ENCODE data around the gene TIMM21.

The TIMM21 gene

GRCh38 chr18:74182335-74182734 lies 34.0 kb downstream of the TIMM21 start:
- ChIA-PET CTCF (no interaction called here), POLR2A (no interaction called here)
- no peak for TF ChIP-seq LEF1 (IDR thresholded peaks at IDR 0.05; ENCODE audit: borderline replicate concordance)
- no peak for TF ChIP-seq HDGF (IDR thresholded peaks at IDR 0.05; ENCODE audit: borderline replicate concordance)
- DNase-seq (ENCODE audit: extremely low spot score) = no peak

- CTCF ChIA-PET = no interaction called here
Observed at GRCh38 chr18:74183130-74183529, 34.8 kb downstream of the TIMM21 start.

DNA sequence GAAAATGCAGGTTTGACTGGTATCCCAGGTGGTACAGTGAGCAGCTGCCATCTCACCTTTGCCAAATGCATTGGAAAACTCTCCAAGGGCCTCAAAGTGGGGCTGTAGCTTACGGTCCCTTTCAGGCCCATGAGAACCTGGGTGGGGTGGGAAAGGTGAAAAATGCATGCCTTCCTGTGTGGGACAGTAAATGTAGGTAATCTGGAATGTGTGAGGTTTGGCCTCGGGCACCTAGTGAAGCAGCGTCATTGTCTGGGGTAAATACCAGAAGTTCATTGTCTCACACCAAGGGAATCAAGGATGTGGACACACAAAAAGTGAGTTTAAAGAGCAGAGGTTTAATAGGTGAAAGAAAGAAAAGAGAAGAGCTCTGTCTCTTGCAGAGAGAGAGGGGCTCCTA lies 36.6 kb downstream of the TIMM21 start:
- POLR2A ChIA-PET = no interaction called here
- no peak for DNase-seq (ENCODE audit: extremely low spot score)
- TF ChIP-seq ZNF384 (IDR thresholded peaks at IDR 0.05) = no peak
- no peak for TF ChIP-seq CTBP1 (IDR thresholded peaks at IDR 0.05; ENCODE audit: borderline replicate concordance)
- TF ChIP-seq FOXK2 (IDR thresholded peaks at IDR 0.05) = no peak
- TF ChIP-seq HDGF (IDR thresholded peaks at IDR 0.05; ENCODE audit: borderline replicate concordance) = no peak
- TF ChIP-seq, protein P1, sequence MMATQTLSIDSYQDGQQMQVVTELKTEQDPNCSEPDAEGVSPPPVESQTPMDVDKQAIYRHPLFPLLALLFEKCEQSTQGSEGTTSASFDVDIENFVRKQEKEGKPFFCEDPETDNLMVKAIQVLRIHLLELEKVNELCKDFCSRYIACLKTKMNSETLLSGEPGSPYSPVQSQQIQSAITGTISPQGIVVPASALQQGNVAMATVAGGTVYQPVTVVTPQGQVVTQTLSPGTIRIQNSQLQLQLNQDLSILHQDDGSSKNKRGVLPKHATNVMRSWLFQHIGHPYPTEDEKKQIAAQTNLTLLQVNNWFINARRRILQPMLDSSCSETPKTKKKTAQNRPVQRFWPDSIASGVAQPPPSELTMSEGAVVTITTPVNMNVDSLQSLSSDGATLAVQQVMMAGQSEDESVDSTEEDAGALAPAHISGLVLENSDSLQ (IDR thresholded peaks at IDR 0.05) = no peak
- TF ChIP-seq NFRKB (IDR thresholded peaks at IDR 0.05) = no peak
- TF ChIP-seq TARDBP (IDR thresholded peaks at IDR 0.05) = no peak
- no peak for TF ChIP-seq SP1 (IDR thresholded peaks at IDR 0.05)
- no peak for TF ChIP-seq SUZ12 (IDR thresholded peaks at IDR 0.05)
- TF ChIP-seq FOXM1 (IDR thresholded peaks at IDR 0.05; ENCODE audit: borderline replicate concordance) = no peak
- TF ChIP-seq LEF1 (IDR thresholded peaks at IDR 0.05; ENCODE audit: borderline replicate concordance) = no peak
- TF ChIP-seq L3MBTL2 (conservative IDR thresholded peaks at IDR 0.05) = no peak
- no peak for TF ChIP-seq ELF4 (IDR thresholded peaks at IDR 0.05)
- TF ChIP-seq BHLHE40 (IDR thresholded peaks at IDR 0.05; ENCODE audit: borderline replicate concordance) = no peak
- TF ChIP-seq ARNT (IDR thresholded peaks at IDR 0.05) = no peak
- no peak for TF ChIP-seq FOXA1 (IDR thresholded peaks at IDR 0.05)
- CTCF ChIA-PET = no interaction called here

More at GRCh38 chr18:74183130-74183529, 34.8 kb downstream of the TIMM21 start:
- TF ChIP-seq HDGF (IDR thresholded peaks at IDR 0.05; ENCODE audit: borderline replicate concordance) (no peak), CTBP1 (IDR thresholded peaks at IDR 0.05; ENCODE audit: borderline replicate concordance) (no peak), NFRKB (IDR thresholded peaks at IDR 0.05) (no peak), L3MBTL2 (conservative IDR thresholded peaks at IDR 0.05) (no peak), ARNT (IDR thresholded peaks at IDR 0.05) (no peak), TARDBP (IDR thresholded peaks at IDR 0.05) (no peak), FOXK2 (IDR thresholded peaks at IDR 0.05) (no peak), LEF1 (IDR thresholded peaks at IDR 0.05; ENCODE audit: borderline replicate concordance) (no peak), FOXA1 (IDR thresholded peaks at IDR 0.05) (no peak), ZNF384 (IDR thresholded peaks at IDR 0.05) (no peak), BHLHE40 (IDR thresholded peaks at IDR 0.05; ENCODE audit: borderline replicate concordance) (no peak)
- TF ChIP-seq, protein P1 (IDR thresholded peaks at IDR 0.05) = no peak
- POLR2A ChIA-PET = no interaction called here
- DNase-seq (ENCODE audit: extremely low spot score) = no peak

GRCh38 chr18:74185860-74186259 lies 37.5 kb downstream of the TIMM21 start:
- ChIA-PET POLR2A (no interaction called here), CTCF (no interaction called here)
- TF ChIP-seq FOXM1 (IDR thresholded peaks at IDR 0.05; ENCODE audit: borderline replicate concordance) = no peak
- no peak for TF ChIP-seq SUZ12 (IDR thresholded peaks at IDR 0.05)
- TF ChIP-seq SP1 (IDR thresholded peaks at IDR 0.05) = no peak
- TF ChIP-seq ELF4 (IDR thresholded peaks at IDR 0.05) = no peak
- TF ChIP-seq CTBP1 (IDR thresholded peaks at IDR 0.05; ENCODE audit: borderline replicate concordance) = no peak
- TF ChIP-seq TARDBP (IDR thresholded peaks at IDR 0.05) = no peak
- no peak for TF ChIP-seq NFRKB (IDR thresholded peaks at IDR 0.05)
- no peak for TF ChIP-seq ZNF384 (IDR thresholded peaks at IDR 0.05)
- TF ChIP-seq ARNT (IDR thresholded peaks at IDR 0.05) = no peak
- no peak for TF ChIP-seq FOXK2 (IDR thresholded peaks at IDR 0.05)
- TF ChIP-seq LEF1 (IDR thresholded peaks at IDR 0.05; ENCODE audit: borderline replicate concordance) = no peak
- TF ChIP-seq, protein P1 (IDR thresholded peaks at IDR 0.05) = no peak
- TF ChIP-seq FOXA1 (IDR thresholded peaks at IDR 0.05) = no peak
- no peak for TF ChIP-seq HDGF (IDR thresholded peaks at IDR 0.05; ENCODE audit: borderline replicate concordance)
- TF ChIP-seq L3MBTL2 (conservative IDR thresholded peaks at IDR 0.05) = no peak
- TF ChIP-seq BHLHE40 (IDR thresholded peaks at IDR 0.05; ENCODE audit: borderline replicate concordance) = no peak
- DNase-seq (ENCODE audit: extremely low spot score) = no peak

GRCh38 chr18:74186661-74187060 lies 38.3 kb downstream of the TIMM21 start:
- TF ChIP-seq NFRKB (IDR thresholded peaks at IDR 0.05) = no peak
- no peak for TF ChIP-seq FOXM1 (IDR thresholded peaks at IDR 0.05; ENCODE audit: borderline replicate concordance)
- TF ChIP-seq CTBP1 (IDR thresholded peaks at IDR 0.05; ENCODE audit: borderline replicate concordance) = no peak
- TF ChIP-seq ZNF384 (IDR thresholded peaks at IDR 0.05) = no peak
- TF ChIP-seq, protein P1 (IDR thresholded peaks at IDR 0.05) = no peak
- no peak for TF ChIP-seq HDGF (IDR thresholded peaks at IDR 0.05; ENCODE audit: borderline replicate concordance)
- no peak for TF ChIP-seq SP1 (IDR thresholded peaks at IDR 0.05)
- no peak for TF ChIP-seq SUZ12 (IDR thresholded peaks at IDR 0.05)
- no peak for TF ChIP-seq TARDBP (IDR thresholded peaks at IDR 0.05)

GRCh38 chr18:74190086-74190485 lies 41.8 kb downstream of the TIMM21 start:
- DNase-seq (ENCODE audit: extremely low spot score) = no peak
- ChIA-PET POLR2A (no interaction called here), CTCF (interaction anchor here (1.0 kb wide), 1 partner anchor 36 kb away, joined by 3 read pairs; no protein-coding TSS in a partner anchor)
- no peak for TF ChIP-seq FOXK2 (IDR thresholded peaks at IDR 0.05)
- TF ChIP-seq ZNF384 (IDR thresholded peaks at IDR 0.05) = no peak
- no peak for TF ChIP-seq L3MBTL2 (conservative IDR thresholded peaks at IDR 0.05)
- no peak for TF ChIP-seq FOXA1 (IDR thresholded peaks at IDR 0.05)
- no peak for TF ChIP-seq NFRKB (IDR thresholded peaks at IDR 0.05)
- TF ChIP-seq FOXM1 (IDR thresholded peaks at IDR 0.05; ENCODE audit: borderline replicate concordance) = no peak
- no peak for TF ChIP-seq ELF4 (IDR thresholded peaks at IDR 0.05)
- TF ChIP-seq HDGF (IDR thresholded peaks at IDR 0.05; ENCODE audit: borderline replicate concordance) = no peak
- TF ChIP-seq, protein P1 (IDR thresholded peaks at IDR 0.05) = no peak
- no peak for TF ChIP-seq BHLHE40 (IDR thresholded peaks at IDR 0.05; ENCODE audit: borderline replicate concordance)
- TF ChIP-seq SUZ12 (IDR thresholded peaks at IDR 0.05) = no peak
- TF ChIP-seq ARNT (IDR thresholded peaks at IDR 0.05) = no peak
- no peak for TF ChIP-seq CTBP1 (IDR thresholded peaks at IDR 0.05; ENCODE audit: borderline replicate concordance)
- no peak for TF ChIP-seq TARDBP (IDR thresholded peaks at IDR 0.05)
- TF ChIP-seq LEF1 (IDR thresholded peaks at IDR 0.05; ENCODE audit: borderline replicate concordance) = no peak

More at GRCh38 chr18:74186661-74187060, 38.3 kb downstream of the TIMM21 start:
- POLR2A ChIA-PET = no interaction called here
- no peak for DNase-seq (ENCODE audit: extremely low spot score)
- CTCF ChIA-PET = no interaction called here
